Right lobe of liver (tissue), 4 donors: ENCODE data around the gene ARHGAP25.

ENCODE experiments used
- POLR2A ChIP-seq: fragments of 450-650 bp; IDR thresholded peaks from one replicate; pipeline ENCODE4 v1.6.1; 2017; ENCODE audit warnings: antibody characterized with exemption, mild to moderate bottlenecking
- TF ChIP-seq, protein P1 (sequence below), 4 donors: fragments of 200-600 bp in 3 of 4; fragments of 450-650 bp in 1 of 4; IDR thresholded peaks; one replicate each; pipeline versions ENCODE4 v1.5.1 to v1.8.0; 2016 to 2022; ENCODE audit warnings: antibody characterized with exemption in 4 of 4, mild to moderate bottlenecking in 2 of 4
- donor health status: DM: no; HTN: no; CAD: no.
- donor health status: DM: no; HTN: no; CAD: no.
- donor health status: DM: no; HTN: yes; CAD: no.

DNA sequence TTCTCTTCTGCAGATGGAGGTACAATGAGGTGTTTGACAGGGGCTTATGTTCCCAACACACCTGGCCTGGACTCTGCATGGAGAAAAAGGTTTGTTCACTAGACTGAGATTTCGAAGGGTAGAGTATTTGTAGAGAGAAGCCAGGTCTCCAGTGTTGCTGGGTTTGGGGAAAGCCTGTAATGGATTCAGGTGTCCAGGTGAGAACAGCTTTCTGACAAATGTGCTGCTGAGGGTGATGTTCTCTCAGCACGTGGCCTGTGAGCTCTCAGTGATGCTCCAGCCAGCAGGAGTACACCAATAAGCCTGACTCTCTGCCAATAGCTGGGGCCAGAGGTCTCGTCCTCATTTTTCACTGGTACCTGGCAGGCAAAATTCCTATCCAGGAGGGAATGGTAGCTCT is 43.8 kb upstream of the ARHGAP25 start:
- no peak for TF ChIP-seq POLR2A
- TF ChIP-seq, protein P1, sequence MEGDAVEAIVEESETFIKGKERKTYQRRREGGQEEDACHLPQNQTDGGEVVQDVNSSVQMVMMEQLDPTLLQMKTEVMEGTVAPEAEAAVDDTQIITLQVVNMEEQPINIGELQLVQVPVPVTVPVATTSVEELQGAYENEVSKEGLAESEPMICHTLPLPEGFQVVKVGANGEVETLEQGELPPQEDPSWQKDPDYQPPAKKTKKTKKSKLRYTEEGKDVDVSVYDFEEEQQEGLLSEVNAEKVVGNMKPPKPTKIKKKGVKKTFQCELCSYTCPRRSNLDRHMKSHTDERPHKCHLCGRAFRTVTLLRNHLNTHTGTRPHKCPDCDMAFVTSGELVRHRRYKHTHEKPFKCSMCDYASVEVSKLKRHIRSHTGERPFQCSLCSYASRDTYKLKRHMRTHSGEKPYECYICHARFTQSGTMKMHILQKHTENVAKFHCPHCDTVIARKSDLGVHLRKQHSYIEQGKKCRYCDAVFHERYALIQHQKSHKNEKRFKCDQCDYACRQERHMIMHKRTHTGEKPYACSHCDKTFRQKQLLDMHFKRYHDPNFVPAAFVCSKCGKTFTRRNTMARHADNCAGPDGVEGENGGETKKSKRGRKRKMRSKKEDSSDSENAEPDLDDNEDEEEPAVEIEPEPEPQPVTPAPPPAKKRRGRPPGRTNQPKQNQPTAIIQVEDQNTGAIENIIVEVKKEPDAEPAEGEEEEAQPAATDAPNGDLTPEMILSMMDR (IDR thresholded peaks at IDR 0.05) = no peak
